Frontal cortex (tissue), 4 donors: ENCODE data around the gene NFKBIL1. TPM values are rescaled to one million over a fixed set of nuclear protein-coding genes. Genes with fewer than 3 reads are reported as not detected.
"Not testable (repeated sequence)": the region's sequence is repeated elsewhere in the genome, so short reads cannot be mapped to it uniquely, and the experiment has no call there.

ENCODE experiments used
- DNase-seq, 2 donors: peaks; one replicate each; pipeline ENCODE4 v3.0.0; 2012; ENCODE audit warnings: low spot score in 2 of 2
- FAIRE-seq: peaks from 2 replicates; lab custom pipeline; 2012; peaks lifted over from hg19 to GRCh38; lab: Jason Lieb, UNC
- total RNA-seq: library from RNA; depleted of rRNA; stranded (reverse); fragments of >200 nt; gene quantifications from one replicate; pipeline ENCODE4 v1.2.3, GENCODE V29; 2014
- donor health status: control.
- donor health status: control.
- donor health status: control.

Gene NFKBIL1
- total RNA-seq, 1 donor from 2014 or later, result 20.4 TPM

DNA sequence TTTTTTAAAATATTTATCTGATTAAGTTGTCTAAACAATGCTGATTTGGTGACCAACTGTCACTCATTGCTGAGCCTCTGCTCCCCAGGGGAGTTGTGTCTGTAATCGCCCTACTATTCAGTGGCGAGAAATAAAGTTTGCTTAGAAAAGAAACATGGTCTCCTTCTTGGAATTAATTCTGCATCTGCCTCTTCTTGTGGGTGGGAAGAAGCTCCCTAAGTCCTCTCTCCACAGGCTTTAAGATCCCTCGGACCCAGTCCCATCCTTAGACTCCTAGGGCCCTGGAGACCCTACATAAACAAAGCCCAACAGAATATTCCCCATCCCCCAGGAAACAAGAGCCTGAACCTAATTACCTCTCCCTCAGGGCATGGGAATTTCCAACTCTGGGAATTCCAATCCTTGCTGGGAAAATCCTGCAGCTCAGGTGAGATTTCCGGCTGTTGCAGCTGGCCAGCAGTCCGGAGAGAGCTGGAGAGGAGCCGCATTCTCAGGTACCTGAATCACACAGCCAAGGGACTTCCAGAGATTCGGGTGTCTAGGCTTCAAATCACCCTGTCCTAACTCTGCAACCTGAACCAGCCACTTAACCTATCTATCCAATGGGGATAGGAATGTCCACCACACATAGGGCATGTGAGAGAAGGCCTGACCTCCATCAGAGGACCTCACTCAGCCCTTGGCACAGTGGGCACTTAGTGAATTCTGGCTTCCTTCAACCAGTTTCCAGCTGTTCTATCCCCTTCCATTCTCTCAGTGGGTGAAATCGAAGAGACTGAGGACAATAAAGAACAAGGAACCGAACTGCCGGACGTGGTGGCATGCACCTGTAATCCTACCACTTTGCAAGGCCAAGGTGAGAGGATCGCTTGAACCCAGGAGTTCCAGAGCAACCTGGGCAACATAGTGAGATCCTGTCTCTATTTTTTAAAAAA lies 31.0 kb downstream of the NFKBIL1 start:
- no peak for DNase-seq
- no peak for FAIRE-seq

DNA sequence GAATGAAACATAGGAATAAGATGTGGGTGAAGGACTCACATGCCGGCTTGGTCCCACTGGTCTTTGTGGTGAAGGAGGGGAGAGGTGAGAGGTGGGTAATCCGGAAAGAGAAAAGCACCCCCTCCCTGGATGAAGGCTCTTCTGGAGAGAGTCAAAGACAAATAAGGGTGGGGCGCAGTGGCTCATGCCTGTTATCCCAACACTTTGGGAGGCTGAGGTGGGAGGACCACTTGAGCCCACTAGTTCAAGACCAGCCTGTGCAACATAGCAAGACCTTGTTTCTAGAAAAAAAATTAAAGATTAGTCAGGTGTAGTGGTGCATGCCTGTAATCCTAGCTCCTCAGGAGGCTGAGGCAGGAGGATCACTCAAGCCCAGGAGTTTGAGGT lies 31.7 kb downstream of the NFKBIL1 start:
- no peak for DNase-seq
- FAIRE-seq, result no peak

DNA sequence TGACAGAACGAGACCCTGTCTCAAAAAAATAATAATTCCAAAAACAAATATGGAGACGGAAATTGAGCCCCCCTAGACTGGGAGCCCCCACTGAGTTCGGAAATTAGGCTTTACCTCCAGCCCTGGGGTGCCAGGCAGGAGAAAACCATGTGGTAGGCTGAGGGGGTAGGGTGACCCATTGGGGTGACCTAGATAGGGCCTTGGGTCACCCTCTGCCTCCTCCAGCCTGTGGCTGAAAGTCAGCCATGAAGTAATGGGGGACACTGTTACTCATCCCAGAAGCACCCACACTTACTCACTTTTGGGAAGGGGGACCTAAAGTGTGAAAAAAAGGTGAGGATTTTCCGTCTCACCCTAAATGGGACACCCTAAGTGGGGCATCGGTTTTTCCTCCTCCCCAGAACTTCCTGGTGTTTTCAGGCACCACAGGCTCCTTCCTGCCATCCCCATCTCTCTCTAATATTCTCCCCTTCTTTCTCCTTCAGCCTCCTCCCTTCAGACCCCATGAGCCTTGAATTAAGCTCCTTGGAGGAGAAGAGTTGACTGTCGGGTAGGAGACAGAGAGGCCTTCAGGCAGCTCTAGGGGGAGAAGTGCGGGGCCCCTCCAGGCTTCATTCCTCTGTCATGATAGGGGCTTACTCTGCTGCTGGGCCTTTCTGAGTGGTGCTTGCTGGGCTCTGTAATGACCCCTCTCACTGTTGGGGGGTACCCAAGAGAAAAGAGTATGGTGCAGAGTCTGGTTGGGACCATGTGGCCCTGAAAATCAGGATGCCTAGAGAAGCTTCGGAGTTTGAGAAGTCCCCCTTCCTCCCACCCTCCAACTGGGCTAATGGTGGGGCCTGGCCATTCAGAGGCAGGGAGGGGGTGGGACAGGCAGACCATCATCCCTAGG lies 32.4 kb downstream of the NFKBIL1 start:
- no peak for DNase-seq
- FAIRE-seq, result no peak

DNA sequence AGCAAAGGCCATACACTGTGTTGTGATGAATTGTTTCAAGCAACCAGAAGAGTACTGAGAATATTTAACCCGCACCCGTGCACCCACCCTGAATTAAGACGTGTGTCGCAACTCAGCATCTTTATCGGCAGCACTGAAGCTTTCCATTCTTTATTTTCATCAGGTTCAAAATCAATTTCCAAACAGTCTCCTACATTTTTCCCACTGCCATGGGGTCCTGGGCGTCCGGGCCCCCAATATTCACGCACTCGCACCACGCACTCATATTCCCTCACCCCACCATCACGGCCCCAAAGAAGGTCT lies 33.0 kb downstream of the NFKBIL1 start:
- DNase-seq, result no peak
- no peak for FAIRE-seq

DNA sequence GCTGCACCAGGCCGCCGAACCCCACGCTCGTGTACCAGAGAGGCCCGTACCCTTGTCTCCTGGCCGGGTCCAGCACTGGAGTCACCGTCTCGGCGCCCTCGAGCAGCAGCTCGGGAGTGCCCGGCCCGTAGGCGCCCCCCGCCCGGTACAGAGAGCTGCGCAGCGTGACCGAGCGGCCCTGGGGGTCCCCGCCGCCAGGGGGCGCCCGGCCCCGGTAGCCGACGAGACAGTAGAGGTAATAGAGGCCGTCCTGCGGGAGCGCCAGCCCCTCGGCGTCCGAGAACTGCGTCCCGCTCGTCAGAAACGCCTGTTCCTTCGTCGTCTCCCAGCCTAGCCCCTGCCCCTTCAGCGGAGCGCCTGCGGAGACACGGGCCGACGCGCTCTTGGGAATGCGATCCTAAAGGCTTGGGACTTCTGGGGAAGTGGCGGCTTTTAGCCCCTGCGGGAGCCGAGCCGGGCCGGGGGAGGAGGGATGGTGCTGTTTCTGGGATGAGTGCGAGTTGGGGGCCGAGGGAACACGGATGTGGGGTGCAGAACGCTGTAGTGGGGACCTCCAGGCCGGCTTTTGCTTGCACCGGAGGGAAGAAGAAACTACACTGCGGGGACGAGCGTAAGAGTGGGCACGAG lies 33.5 kb downstream of the NFKBIL1 start:
- no peak for FAIRE-seq
- peak; percentile 79 to 93 for DNase-seq

DNA sequence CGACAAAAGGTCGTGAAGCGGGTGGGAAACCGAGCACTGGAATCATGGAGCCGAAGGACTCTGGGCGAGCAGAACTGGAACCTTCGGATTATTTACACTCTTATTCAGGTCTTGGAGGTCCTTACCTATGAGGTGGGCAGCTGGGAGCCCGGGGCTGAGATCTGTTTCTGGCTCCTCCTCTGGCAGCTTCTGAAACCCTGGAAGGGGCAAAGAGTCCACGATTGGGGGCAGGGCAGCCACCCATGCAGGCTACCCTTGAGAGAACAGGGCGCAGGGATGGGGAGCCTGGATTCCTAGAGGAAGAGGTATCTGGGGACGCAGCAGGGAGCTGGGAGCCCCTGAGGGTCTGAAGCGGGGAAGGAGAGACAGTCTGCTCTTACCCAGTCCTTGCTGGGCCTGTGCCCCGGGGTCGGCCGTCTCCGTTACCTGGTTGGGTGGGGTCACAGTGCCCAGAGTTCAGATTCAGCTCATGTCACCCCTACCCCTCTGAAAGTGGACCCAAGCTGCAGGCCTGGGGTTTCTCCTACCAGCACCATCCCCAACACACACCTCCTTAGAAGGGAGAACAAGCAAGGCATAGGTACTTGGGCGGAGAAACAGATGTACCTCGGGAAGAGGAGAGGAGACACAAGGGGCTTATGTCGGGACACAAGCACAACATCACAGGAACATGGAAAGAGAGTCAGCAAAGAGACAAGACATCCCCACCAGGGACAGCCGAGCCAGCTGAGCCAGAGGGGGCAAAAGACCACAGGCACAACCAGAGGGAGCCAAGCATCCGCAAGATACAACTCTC lies 34.2 kb downstream of the NFKBIL1 start:
- no peak for FAIRE-seq

DNA sequence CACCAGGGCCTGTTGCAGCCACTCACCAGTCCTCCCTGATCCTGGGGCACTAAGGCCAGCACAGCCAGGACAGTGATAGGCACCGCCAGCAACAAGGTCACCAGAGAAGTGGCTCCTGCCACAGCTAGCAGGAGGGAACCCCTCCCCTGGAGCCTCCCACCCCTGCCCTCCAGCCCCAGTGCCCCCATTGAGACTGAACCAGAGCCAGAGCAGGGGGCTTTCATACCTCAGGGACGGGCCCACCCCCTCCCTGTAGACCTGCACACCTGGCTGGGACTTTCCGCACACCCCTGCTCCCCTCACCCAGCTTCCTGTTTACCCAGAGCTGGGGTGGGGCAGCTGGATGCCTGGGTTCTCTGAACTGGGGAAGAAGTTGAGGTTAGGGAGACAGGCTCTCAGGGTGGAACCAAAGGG lies 34.8 kb downstream of the NFKBIL1 start, which contains the start of gene LTB:
Gene LTB (minus strand): TSS at position 195 of the 414 bp plus-strand sequence. CDS start 7 bp downstream, at position 188.
- no peak for FAIRE-seq

More for the DNA sequence above, 34.2 kb downstream of the NFKBIL1 start:
- no peak for DNase-seq

DNA sequence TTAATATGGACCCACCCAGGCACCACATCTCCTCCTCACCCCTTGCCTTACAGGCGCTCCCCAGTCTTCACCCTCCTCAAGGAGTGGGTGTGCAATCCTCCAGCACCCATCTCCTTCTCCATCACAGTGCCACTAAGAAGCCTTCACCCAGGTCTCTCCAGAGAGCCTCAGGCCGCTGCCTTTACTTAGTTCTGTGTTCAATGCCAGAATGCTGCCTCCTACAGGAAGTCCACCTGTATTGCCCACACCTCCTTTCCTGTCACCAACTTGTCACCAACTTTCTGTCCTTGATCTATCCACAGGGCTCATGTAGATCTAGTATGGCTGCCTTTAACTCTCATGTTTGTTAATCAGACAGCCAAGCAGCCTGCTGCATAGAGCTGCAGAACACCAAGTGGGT lies 38.1 kb downstream of the NFKBIL1 start:
- DNase-seq, result no peak
- no peak for FAIRE-seq

More for the DNA sequence above, 34.8 kb downstream of the NFKBIL1 start, which contains the start of gene LTB:
- DNase-seq, result no peak

DNA sequence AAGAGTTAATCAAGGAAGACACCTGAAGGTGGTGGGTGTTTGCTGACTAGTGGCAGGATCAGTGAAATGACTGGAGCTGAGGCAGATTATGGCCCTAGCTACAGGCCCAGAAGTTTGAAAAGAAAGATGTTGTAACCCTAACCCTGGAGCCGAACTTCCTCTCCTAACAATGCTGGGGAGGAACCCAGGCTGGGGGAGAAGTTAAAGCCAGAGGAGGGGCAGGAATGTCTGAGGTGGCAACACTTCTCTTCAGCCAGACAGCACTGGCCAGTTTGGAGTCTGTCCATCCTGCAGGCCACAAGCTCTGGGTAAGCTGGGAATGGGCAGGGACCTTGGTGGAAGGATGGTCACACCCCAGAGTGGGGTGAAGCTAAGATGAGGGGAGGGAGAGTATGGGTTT lies 38.6 kb downstream of the NFKBIL1 start, which contains the start of gene LST1:
Gene LST1 (plus strand): TSS at position 270 of the 400 bp plus-strand sequence. CDS start 1,023 bp downstream, outside the sequence.
- DNase-seq (no peak), FAIRE-seq (no peak)

DNA sequence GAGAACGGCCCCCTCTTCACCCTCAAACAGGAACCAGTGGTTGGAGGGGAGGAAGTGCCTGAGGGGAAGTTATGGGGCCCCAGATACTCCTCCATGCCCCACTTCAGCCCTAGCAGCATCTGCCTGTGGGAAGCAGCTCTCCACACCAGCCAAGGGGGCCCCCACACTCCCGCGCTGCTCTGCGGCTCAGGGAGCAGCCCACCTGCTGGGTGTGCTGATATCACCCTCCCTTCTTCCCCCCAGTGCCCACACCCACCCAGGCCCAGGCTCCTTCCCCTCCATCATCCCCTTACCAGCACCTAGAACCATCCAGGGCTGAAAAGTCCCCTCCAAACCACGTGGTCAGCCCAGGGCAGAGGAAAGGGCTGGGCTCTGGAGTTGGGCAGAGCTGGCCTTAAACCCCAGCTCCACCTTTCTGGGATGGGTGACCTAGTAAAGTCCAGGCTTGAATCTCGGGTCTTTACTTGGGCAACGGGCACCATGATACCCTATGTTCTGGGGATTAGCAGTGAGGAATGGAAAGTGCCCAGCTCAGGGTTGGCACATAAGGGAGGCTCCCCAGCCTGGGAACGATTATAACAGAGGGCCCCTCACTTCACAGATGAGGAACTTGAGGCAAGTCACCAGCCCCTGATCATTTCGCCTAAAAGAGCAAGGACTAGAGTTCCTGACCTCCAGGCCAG lies 39.3 kb downstream of the NFKBIL1 start:
- no peak for FAIRE-seq
- DNase-seq, result peak in 1 of 2 donors; percentile 8

DNA sequence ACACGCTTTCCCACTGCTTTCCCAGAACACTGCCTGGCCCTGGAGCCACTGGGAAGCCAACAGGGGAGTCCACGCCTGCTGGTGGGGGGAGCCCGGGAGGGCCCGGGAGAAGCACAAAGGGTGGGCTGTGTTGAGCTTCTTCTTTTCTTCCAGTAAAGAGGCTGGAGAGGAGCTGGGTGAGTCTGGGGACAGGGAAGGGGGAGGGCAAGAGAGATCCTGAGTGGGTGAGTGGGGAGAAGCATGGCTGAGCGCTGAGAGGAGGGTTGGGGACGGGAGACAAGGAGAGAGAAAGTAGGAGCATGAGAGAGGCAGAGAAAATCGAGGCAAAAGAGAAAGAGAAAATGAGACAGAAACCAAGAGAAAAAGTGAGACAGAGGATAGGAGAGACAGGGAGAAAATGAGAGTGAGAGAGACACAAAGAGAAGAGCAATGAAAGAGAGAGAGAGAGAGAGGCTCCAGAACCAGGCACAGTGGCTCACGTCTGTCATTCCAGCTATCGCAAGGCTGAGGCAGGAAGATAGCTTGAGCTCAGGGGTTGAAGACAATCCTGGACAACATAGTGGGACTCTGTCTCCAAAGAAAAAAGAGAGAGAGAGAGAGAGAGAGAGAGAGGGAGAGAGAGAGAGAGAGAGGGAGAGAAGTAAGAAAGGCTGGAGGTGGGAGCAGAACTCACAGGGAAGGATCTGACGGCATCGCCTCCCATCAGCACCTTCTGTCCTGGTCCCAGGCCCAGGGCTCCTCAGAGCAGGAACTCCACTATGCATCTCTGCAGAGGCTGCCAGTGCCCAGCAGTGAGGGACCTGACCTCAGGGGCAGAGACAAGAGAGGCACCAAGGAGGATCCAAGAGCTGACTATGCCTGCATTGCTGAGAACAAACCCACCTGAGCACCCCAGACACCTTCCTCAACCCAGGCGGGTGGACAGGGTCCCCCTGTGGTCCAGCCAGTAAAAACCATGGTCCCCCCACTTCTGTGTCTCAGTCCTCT lies 40.7 kb downstream of the NFKBIL1 start:
- DNase-seq, result no peak
- no peak for FAIRE-seq

DNA sequence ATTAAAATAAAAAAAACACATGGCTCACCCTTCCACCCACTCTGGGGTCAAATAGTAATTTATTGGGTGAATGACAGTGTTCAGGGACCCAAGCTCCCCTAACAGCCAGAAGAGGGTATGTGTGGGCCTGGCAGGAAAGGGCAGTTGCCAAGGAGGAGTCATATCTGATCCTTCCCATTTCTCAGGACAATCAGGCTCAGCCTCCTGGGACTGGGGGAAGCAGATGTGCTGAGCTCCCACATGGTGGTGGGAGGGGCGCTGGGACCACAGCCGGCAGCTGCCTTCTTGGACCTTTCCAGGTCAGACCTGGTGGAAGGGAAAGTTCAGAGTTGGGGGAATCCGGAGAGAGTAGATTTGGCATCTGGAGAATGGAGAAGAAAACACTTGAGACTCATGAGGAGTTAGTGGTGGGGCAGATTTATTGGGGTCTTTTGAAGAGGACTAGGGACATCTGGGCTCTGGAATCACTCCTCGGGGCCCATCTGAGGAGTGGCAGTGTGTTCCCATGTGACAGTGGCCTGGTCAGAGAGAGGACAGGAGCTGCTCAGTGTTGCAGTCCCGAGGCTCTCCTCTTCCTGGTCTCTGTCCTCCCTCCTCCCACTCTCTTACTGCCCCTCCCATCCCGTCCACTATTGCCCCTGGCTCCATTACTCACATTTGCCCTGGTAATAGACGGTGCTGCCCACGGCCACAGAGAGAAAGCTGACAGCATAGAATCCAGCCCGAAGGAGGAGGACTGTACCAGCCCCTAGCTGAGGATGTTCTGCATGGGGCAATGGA lies 41.7 kb downstream of the NFKBIL1 start:
- no peak for DNase-seq
- no peak for FAIRE-seq

DNA sequence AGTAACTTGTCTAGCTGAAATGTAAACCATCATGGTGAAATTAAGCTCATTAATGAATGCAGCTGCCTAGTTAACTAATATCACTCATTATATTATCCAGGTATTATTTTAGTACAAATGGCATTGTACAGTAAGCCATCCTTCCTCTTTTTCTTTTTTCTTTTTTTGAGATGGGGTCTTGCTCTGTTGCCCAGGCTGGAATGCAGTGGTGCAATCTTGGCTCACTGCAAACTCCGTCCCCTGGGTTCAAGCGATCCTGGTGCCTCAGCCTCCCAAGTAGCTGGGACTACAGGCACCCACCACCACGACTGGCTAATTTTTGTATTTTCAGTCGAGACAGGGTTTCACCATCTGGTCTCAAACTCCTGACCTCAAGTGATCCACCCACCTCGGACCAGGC lies 43.3 kb downstream of the NFKBIL1 start:
- DNase-seq, FAIRE-seq: not testable (repeated sequence)

DNA sequence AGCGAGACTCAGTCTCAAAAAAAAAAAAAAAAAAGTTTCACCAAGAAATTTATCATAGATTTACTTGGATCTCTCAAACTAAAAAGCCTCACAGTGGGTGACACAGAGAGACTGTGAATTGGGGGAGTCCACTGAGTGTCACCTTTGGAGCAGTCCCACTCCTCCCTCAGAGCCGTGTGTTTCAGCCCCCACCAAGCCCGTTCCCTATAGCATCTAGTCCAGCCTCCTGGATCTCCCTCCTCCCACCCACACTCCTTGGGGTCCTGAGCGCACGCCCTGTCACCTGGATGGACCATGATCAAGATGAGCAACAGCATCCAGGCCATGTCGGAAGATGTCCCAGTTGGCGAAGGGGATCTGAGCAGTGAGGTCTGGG lies 45.0 kb downstream of the NFKBIL1 start:
- no peak for DNase-seq
- FAIRE-seq, result no peak

DNA sequence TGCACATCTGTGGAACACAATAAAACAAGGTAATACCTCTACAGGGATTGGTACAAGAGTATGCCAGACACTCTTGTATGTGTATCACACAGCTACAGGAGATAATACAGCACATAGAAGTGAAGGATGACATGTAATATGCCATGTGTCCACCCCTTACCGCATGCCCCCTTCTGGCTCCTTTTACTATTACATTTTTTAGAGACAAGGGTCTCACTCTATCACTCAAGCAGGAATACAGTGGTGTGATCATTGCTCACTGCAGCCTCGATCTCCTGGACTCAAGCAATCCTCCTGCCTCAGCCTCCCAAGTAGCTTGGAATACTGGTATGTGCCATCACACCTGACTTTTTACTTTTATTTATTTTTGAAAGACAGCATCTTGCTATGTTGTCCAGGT lies 49.6 kb downstream of the NFKBIL1 start:
- no peak for FAIRE-seq
- DNase-seq, result no peak

DNA sequence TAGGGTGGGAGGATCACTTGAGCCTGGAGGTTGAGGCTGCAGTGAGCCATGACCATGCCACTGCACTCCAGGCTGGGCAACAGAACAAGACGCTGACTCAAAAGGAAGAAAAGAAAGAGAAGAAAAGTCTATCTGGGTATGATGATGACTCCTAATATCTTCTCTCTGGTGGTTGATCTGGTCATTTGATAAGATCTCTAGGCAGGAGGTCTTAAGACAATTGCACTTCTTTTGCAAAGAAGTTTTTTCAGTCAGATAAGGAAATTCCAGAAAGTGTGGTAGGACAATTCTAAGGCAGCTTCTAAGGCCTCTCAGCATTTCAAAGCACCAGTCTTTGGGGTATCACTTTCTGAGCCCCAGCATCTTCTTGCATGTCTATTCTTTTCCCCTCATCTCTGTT lies 59.9 kb downstream of the NFKBIL1 start:
- no peak for FAIRE-seq
- DNase-seq, result no peak
